ENCODE data around the gene ACAD9. TPM values are rescaled to one million over a fixed set of nuclear protein-coding genes. Genes with fewer than 3 reads are reported as not detected.
A peak's percentile ranks its signal among the peaks of the same experiment; 100 is the strongest.

ACAD9 gene
- total RNA-seq, 1 donor from 2014 or later, result 46.5 TPM

- TF ChIP-seq CTCF (IDR thresholded peaks at IDR 0.05; ENCODE audit: unreplicated experiment), result no peak
- Mint-ChIP-seq H3K27me3 (ENCODE audit: unreplicated experiment) (peaks cover 16% of the 10 kb centered on the region), H3K9me3 (ENCODE audit: unreplicated experiment) (no peaks in the 10 kb centered on the region), H3K4me1 (ENCODE audit: unreplicated experiment) (peaks cover 24% of the 10 kb centered on the region), H3K4me3 (ENCODE audit: unreplicated experiment) (no peak overlapping the region), H3K27ac (ENCODE audit: unreplicated experiment) (no peak overlapping the region), H3K36me3 (ENCODE audit: low read depth, unreplicated experiment) (peaks cover 4% of the 10 kb centered on the region)
- DNase-seq (ENCODE audit: low spot score), result no peak
Measured at GRCh38 chr3:128870347-128870746, 9.1 kb upstream of the ACAD9 start.

GRCh38 chr3:128872282-128872681 is 7.1 kb upstream of the ACAD9 start:
- Mint-ChIP-seq H3K27ac (ENCODE audit: unreplicated experiment) (no peak overlapping the region), H3K27me3 (ENCODE audit: unreplicated experiment) (peaks cover 12% of the 10 kb centered on the region), H3K36me3 (ENCODE audit: low read depth, unreplicated experiment) (peaks cover 4% of the 10 kb centered on the region), H3K4me3 (ENCODE audit: unreplicated experiment) (peak overlapping the region; percentile 38), H3K4me1 (ENCODE audit: unreplicated experiment) (peaks cover 28% of the 10 kb centered on the region), H3K9me3 (ENCODE audit: unreplicated experiment) (no peaks in the 10 kb centered on the region)
- TF ChIP-seq CTCF (IDR thresholded peaks at IDR 0.05; ENCODE audit: unreplicated experiment), result no peak
- no peak for DNase-seq (ENCODE audit: low spot score)

- Mint-ChIP-seq H3K4me1 (ENCODE audit: unreplicated experiment) (peaks cover 30% of the 10 kb centered on the region), H3K27ac (ENCODE audit: unreplicated experiment) (no peak overlapping the region), H3K27me3 (ENCODE audit: unreplicated experiment) (peaks cover 12% of the 10 kb centered on the region), H3K36me3 (ENCODE audit: low read depth, unreplicated experiment) (peaks cover 4% of the 10 kb centered on the region), H3K9me3 (ENCODE audit: unreplicated experiment) (no peaks in the 10 kb centered on the region), H3K4me3 (ENCODE audit: unreplicated experiment) (peak overlapping the region; percentile 31)
- DNase-seq (ENCODE audit: low spot score), result no peak
- no peak for TF ChIP-seq CTCF (IDR thresholded peaks at IDR 0.05; ENCODE audit: unreplicated experiment)
Measured at GRCh38 chr3:128872744-128873143, 6.7 kb upstream of the ACAD9 start.

GRCh38 chr3:128873244-128874022 is 6.0 kb upstream of the ACAD9 start:
- Mint-ChIP-seq H3K27ac (ENCODE audit: unreplicated experiment) (peak overlapping the region; percentile 12), H3K27me3 (ENCODE audit: unreplicated experiment) (peaks cover 12% of the 10 kb centered on the region), H3K4me1 (ENCODE audit: unreplicated experiment) (peaks cover 37% of the 10 kb centered on the region), H3K9me3 (ENCODE audit: unreplicated experiment) (no peaks in the 10 kb centered on the region), H3K36me3 (ENCODE audit: low read depth, unreplicated experiment) (peaks cover 4% of the 10 kb centered on the region), H3K4me3 (ENCODE audit: unreplicated experiment) (peak overlapping the region; percentile 31)
- no peak for DNase-seq (ENCODE audit: low spot score)
- no peak for TF ChIP-seq CTCF (IDR thresholded peaks at IDR 0.05; ENCODE audit: unreplicated experiment)

- Mint-ChIP-seq H3K27me3 (ENCODE audit: unreplicated experiment) (peaks cover 15% of the 10 kb centered on the region), H3K4me3 (ENCODE audit: unreplicated experiment) (no peak overlapping the region), H3K4me1 (ENCODE audit: unreplicated experiment) (peaks cover 42% of the 10 kb centered on the region), H3K36me3 (ENCODE audit: low read depth, unreplicated experiment) (peaks cover 4% of the 10 kb centered on the region), H3K27ac (ENCODE audit: unreplicated experiment) (no peak overlapping the region), H3K9me3 (ENCODE audit: unreplicated experiment) (no peaks in the 10 kb centered on the region)
- DNase-seq (ENCODE audit: low spot score), result no peak
- TF ChIP-seq CTCF (IDR thresholded peaks at IDR 0.05; ENCODE audit: unreplicated experiment), result no peak
Measured at GRCh38 chr3:128874481-128875180, 4.8 kb upstream of the ACAD9 start.

All from endothelial cell (in vitro differentiated cells).